MCF 10A (cell line): ENCODE measurements around the gene BDP1. TPM values are rescaled to one million over a fixed set of nuclear protein-coding genes. Genes with fewer than 3 reads are reported as not detected.
"Not testable (repeated sequence)": the region's sequence is repeated elsewhere in the genome, so short reads cannot be mapped to it uniquely, and the experiment has no call there.

Experiments
- BruUV-seq: library from RNA; stranded (reverse); fragments of 400-500 nt; replicated peaks from 2 replicates; lab custom pipeline; 2021; lab: Mats Ljungman, UMichigan
- CTCF ChIA-PET: fragments of 300-600 bp; sonication (Branson Sonifier 250); formaldehyde crosslinking; extraction: SDS; loops from one replicate; lab custom pipeline; 2021; ENCODE audit warnings: antibody characterized with exemption, inconsistent platforms; lab: Yijun Ruan, JAX
- POLR2A ChIA-PET: fragments of 300-600, 350-650 bp; sonication (Branson Sonifier 250); formaldehyde crosslinking; extraction: SDS; loops from one replicate; lab custom pipeline; 2020; ENCODE audit warnings: antibody characterized with exemption, inconsistent platforms; lab: Yijun Ruan, JAX
- DNase-seq: peaks from one replicate; pipeline ENCODE4 v3.0.0-alpha.2; 2018; ENCODE audit not compliant: unreplicated experiment
- H3K27ac Mint-ChIP-seq: one replicate; pipeline ENCODE4 v1.8.0; 2022; ENCODE audit warnings: mild to moderate bottlenecking, low read depth, mixed read lengths; ENCODE audit not compliant: unreplicated experiment
- H3K27me3 Mint-ChIP-seq: one replicate; pipeline ENCODE4 v1.8.0; 2022; ENCODE audit warnings: mixed read lengths; ENCODE audit not compliant: insufficient read depth, unreplicated experiment
- H3K36me3 Mint-ChIP-seq: one replicate; pipeline ENCODE4 v1.8.0; 2022; ENCODE audit warnings: mild to moderate bottlenecking, moderate library complexity, mixed read lengths; ENCODE audit not compliant: insufficient read depth, unreplicated experiment
- H3K4me1 Mint-ChIP-seq: one replicate; pipeline ENCODE4 v1.8.0; 2022; ENCODE audit warnings: mixed read lengths; ENCODE audit not compliant: insufficient read depth, unreplicated experiment
- H3K4me3 Mint-ChIP-seq: one replicate; pipeline ENCODE4 v1.8.0; 2022; ENCODE audit warnings: mild to moderate bottlenecking, moderate library complexity, mixed read lengths; ENCODE audit not compliant: unreplicated experiment
- H3K9me3 Mint-ChIP-seq: one replicate; pipeline ENCODE4 v1.8.0; 2022; ENCODE audit warnings: mixed read lengths; ENCODE audit not compliant: unreplicated experiment
- intact Hi-C: fragments of 100-400 bp; cut with micrococcal nuclease; formaldehyde crosslinking; loops from 2 replicates; pipeline ENCODE4 v1.14.1; 2022
- total RNA-seq: library from RNA; stranded (reverse); gene quantifications from 2 replicates; pipeline ENCODE4 v1.2.3, GENCODE V29; 2022

BDP1 gene
- total RNA-seq, 1 experiment from 2014 or later = 31.3 TPM

GRCh38 chr5:71432410-71432809 lies 23.0 kb upstream of the BDP1 start:
- H3K36me3 Mint-ChIP-seq, H3K4me1 Mint-ChIP-seq, H3K4me3 Mint-ChIP-seq, intact Hi-C loops, BruUV-seq, DNase-seq, CTCF ChIA-PET, POLR2A ChIA-PET, H3K27ac Mint-ChIP-seq, H3K9me3 Mint-ChIP-seq: not testable (repeated sequence)
- peaks cover 81% of the 10 kb centered on the region for H3K27me3 Mint-ChIP-seq

GRCh38 chr5:71434825-71435224 lies 20.6 kb upstream of the BDP1 start:
- H3K36me3 Mint-ChIP-seq, H3K27ac Mint-ChIP-seq, BruUV-seq, CTCF ChIA-PET, H3K4me3 Mint-ChIP-seq, intact Hi-C loops, H3K4me1 Mint-ChIP-seq, POLR2A ChIA-PET, H3K9me3 Mint-ChIP-seq, DNase-seq: not testable (repeated sequence)
- H3K27me3 Mint-ChIP-seq = peaks cover 74% of the 10 kb centered on the region

- H3K9me3 Mint-ChIP-seq, H3K4me1 Mint-ChIP-seq, DNase-seq, H3K27ac Mint-ChIP-seq, intact Hi-C loops, H3K36me3 Mint-ChIP-seq, POLR2A ChIA-PET, H3K4me3 Mint-ChIP-seq, CTCF ChIA-PET, BruUV-seq: not testable (repeated sequence)
- peaks cover 53% of the 10 kb centered on the region for H3K27me3 Mint-ChIP-seq
Measured at GRCh38 chr5:71441564-71441963, 13.9 kb upstream of the BDP1 start.

- peaks cover 30% of the 10 kb centered on the region for H3K27me3 Mint-ChIP-seq
- intact Hi-C loops, BruUV-seq, H3K36me3 Mint-ChIP-seq, POLR2A ChIA-PET, H3K4me1 Mint-ChIP-seq, H3K4me3 Mint-ChIP-seq, DNase-seq, H3K9me3 Mint-ChIP-seq, H3K27ac Mint-ChIP-seq: not testable (repeated sequence)
- CTCF ChIA-PET = interaction anchor here (0.6 kb wide), 1 partner anchor 324 kb away, joined by 3 read pairs; no protein-coding TSS in a partner anchor
Measured at GRCh38 chr5:71443891-71444290, 11.6 kb upstream of the BDP1 start.

GRCh38 chr5:71445015-71445414 lies 10.4 kb upstream of the BDP1 start:
- BruUV-seq, H3K9me3 Mint-ChIP-seq, DNase-seq, H3K4me1 Mint-ChIP-seq, CTCF ChIA-PET, H3K36me3 Mint-ChIP-seq, H3K4me3 Mint-ChIP-seq, H3K27ac Mint-ChIP-seq, intact Hi-C loops, POLR2A ChIA-PET: not testable (repeated sequence)
- peaks cover 28% of the 10 kb centered on the region for H3K27me3 Mint-ChIP-seq

GRCh38 chr5:71445523-71446152 lies 9.8 kb upstream of the BDP1 start:
- H3K4me1 Mint-ChIP-seq, BruUV-seq, H3K27ac Mint-ChIP-seq, H3K9me3 Mint-ChIP-seq, DNase-seq, intact Hi-C loops, H3K4me3 Mint-ChIP-seq, POLR2A ChIA-PET, H3K36me3 Mint-ChIP-seq, CTCF ChIA-PET: not testable (repeated sequence)
- H3K27me3 Mint-ChIP-seq = peaks cover 28% of the 10 kb centered on the region

GRCh38 chr5:71446540-71447216 lies 8.8 kb upstream of the BDP1 start:
- H3K4me3 Mint-ChIP-seq, H3K27ac Mint-ChIP-seq, H3K36me3 Mint-ChIP-seq, H3K9me3 Mint-ChIP-seq, intact Hi-C loops, BruUV-seq, H3K4me1 Mint-ChIP-seq, POLR2A ChIA-PET, DNase-seq, CTCF ChIA-PET: not testable (repeated sequence)
- H3K27me3 Mint-ChIP-seq = peaks cover 26% of the 10 kb centered on the region
